Right lobe of liver (tissue), 6 donors: ENCODE measurements around the gene GRAMD4. TPM values are rescaled to one million over a fixed set of nuclear protein-coding genes. Genes with fewer than 3 reads are reported as not detected.

Experiments used
- ATAC-seq, 4 donors: fragments of 200-7000 bp; cut with Tn5 transposase; one replicate each; pipeline ENCODE4 v1.9.1; 2020; ENCODE audit warnings: mild to moderate bottlenecking in 4 of 4, moderate library complexity in 4 of 4
- DNase-seq, 3 donors: peaks; one replicate each; pipeline ENCODE4 v3.0.0-alpha.2; 2020
- H3K27ac ChIP-seq, 3 donors: fragments of 200-600 bp; one replicate each; pipeline ENCODE4 v1.8.0; 2022
- H3K27me3 ChIP-seq, 2 donors: fragments of 200-600 bp; one replicate each; pipeline ENCODE4 v1.8.0; 2022
- H3K36me3 ChIP-seq, 4 donors: fragments of 200-600 bp; sonication (generic) in 1 of 4; one replicate each; pipeline versions ENCODE4 v1.5.1 to v1.8.0; 2017 to 2022; ENCODE audit warnings: control low read depth in 1 of 4
- H3K4me1 ChIP-seq, 4 donors: fragments of 200-600 bp; sonication (generic) in 1 of 4; one replicate each; pipeline versions ENCODE4 v1.5.1 to v1.8.0; 2017 to 2022; ENCODE audit warnings: control low read depth in 1 of 4
- H3K4me3 ChIP-seq, 3 donors: fragments of 200-600 bp; one replicate each; pipeline ENCODE4 v1.8.0; 2022
- H3K9me3 ChIP-seq, 4 donors: fragments of 200-600 bp; sonication (generic) in 1 of 4; one replicate each; pipeline versions ENCODE4 v1.5.1 to v1.8.0; 2017 to 2022; ENCODE audit warnings: control low read depth in 1 of 4
- POLR2A ChIP-seq: fragments of 450-650 bp; IDR thresholded peaks from one replicate; pipeline ENCODE4 v1.6.1; 2017; ENCODE audit warnings: antibody characterized with exemption, mild to moderate bottlenecking
- WGBS: methylation state at CpG from one replicate; pipeline ENCODE4 v1.1.6; 2018; ENCODE audit warnings: low coverage, low lambda C conversion rate; ENCODE audit not compliant: insufficient coverage; ENCODE audit errors: missing lambda C conversion rate; 5-methylcytosine and 5-hydroxymethylcytosine counted together
- intact Hi-C, 2 donors: fragments of 100-400 bp; cut with DNase I; formaldehyde crosslinking; loops; one replicate each; pipeline versions ENCODE4 v1.11.2 to v1.14.1; 2022
- total RNA-seq, 6 experiments: library from RNA; depleted of rRNA in 2 of 6; stranded (reverse); fragments of >200 nt in 2 of 6; fragmentation: NEBNext Ultra II Directional in 3 of 6; extraction: Animal tissue kit (Norgen Biotek cat#: 25700) in 3 of 6; gene quantifications; one replicate each; pipeline versions ENCODE4 v1.1.0 to v1.2.4, GENCODE V29; 2016 to 2023
- TF ChIP-seq, protein P1 (sequence below), 4 donors: fragments of 200-600 bp in 3 of 4; fragments of 450-650 bp in 1 of 4; IDR thresholded peaks; one replicate each; pipeline versions ENCODE4 v1.5.1 to v1.8.0; 2016 to 2022; ENCODE audit warnings: antibody characterized with exemption in 4 of 4, mild to moderate bottlenecking in 2 of 4
- donor health status: DM: no; HTN: yes; CAD: no.
- donor health status: DM: no; HTN: no; CAD: no.
- donor health status: DM: no; HTN: no; CAD: no.
- donor health status: DM: no; HTN: yes; CAD: no.
- donor health status: DM: no; HTN: yes; CAD: no.

Gene GRAMD4
- total RNA-seq, 6 experiments from 2014 or later = 29.7 to 72.0 (median 34.8) TPM

DNA sequence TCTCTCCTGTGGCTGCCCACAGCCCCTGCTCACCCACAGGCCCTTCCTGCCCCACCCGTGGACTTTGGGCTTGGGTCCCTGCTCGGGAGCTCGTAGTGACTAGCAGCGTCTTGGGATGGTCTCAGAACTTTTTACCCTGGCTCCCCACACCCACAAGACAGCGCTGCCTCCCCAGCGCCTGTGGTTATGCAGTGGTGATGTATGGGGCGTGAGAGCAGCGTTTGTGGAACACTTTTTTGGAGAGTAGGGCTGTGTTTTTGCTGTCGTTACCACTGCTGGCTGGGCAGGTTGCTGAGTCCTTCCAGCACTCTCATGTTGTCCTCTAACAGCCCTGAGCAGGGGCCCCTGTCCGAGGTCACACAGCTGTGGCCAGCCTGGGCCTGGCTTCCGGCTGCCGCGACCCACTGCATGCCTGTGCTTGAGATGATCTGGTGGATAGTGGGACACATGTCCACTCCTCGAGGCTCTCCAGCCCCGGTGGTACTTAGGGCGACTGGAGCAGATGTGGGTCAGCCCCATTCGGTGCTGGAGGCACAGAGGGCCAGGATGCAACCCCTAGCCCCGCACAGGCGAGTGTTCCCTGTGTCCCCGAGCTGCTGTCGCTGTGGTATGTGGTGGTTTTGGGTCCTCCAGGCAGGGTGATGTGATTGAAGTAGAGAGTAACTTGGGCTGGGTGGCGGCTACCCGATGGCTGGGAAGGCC is 7.1 kb upstream of the GRAMD4 start:
- WGBS = 75% methylated on average over 7 of the region's 23 CpGs
- ATAC-seq = peak; percentile 5 to 15 (median 12)
- no peaks in the 10 kb centered on the region for H3K27me3 ChIP-seq
- no peak overlapping the region for H3K4me3 ChIP-seq
- peaks cover 0 to 13% (median 3%) of the 10 kb centered on the region in 4 donors for H3K4me1 ChIP-seq
- no peaks in the 10 kb centered on the region for H3K36me3 ChIP-seq
- H3K27ac ChIP-seq = no peak overlapping the region
- no peak for DNase-seq
- TF ChIP-seq POLR2A = no peak
- TF ChIP-seq, protein P1, sequence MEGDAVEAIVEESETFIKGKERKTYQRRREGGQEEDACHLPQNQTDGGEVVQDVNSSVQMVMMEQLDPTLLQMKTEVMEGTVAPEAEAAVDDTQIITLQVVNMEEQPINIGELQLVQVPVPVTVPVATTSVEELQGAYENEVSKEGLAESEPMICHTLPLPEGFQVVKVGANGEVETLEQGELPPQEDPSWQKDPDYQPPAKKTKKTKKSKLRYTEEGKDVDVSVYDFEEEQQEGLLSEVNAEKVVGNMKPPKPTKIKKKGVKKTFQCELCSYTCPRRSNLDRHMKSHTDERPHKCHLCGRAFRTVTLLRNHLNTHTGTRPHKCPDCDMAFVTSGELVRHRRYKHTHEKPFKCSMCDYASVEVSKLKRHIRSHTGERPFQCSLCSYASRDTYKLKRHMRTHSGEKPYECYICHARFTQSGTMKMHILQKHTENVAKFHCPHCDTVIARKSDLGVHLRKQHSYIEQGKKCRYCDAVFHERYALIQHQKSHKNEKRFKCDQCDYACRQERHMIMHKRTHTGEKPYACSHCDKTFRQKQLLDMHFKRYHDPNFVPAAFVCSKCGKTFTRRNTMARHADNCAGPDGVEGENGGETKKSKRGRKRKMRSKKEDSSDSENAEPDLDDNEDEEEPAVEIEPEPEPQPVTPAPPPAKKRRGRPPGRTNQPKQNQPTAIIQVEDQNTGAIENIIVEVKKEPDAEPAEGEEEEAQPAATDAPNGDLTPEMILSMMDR (IDR thresholded peaks at IDR 0.05) = no peak
- intact Hi-C loops = no loop called here
- H3K9me3 ChIP-seq = no peaks in the 10 kb centered on the region

DNA sequence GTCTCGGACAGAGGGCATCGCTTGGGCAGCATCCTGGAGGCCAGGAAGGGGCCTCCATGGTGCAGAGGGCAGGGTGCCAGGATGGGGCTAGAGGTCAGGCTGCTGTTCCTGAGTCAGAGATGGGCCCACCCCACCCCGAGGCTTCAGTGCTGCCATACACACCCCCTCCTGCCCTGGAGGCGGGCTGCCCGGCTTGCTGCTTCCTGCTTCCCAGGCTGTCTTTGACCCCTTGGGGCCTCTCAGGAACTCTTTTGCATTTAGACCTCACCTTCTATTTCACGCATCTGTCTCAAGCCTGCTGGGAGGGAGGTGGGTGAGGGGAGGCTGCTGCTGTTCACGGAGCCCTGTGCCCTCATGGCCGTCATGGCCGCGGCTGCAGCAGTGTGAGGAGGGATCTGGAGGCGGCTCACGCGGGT is 6.6 kb upstream of the GRAMD4 start:
- intact Hi-C loops = no loop called here
- Histone ChIP-seq H3K4me3 (no peak overlapping the region), H3K27me3 (no peaks in the 10 kb centered on the region), H3K4me1 (peaks cover 0 to 13% (median 3%) of the 10 kb centered on the region in 4 donors), H3K27ac (no peak overlapping the region), H3K36me3 (no peaks in the 10 kb centered on the region), H3K9me3 (no peaks in the 10 kb centered on the region)
- WGBS = 59% methylated on average over 7 of the region's 13 CpGs
- ATAC-seq = peak in 3 of 4 donors; percentile 5 to 29 (median 6)
- no peak for TF ChIP-seq POLR2A
- TF ChIP-seq, protein P1 (IDR thresholded peaks at IDR 0.05) = no peak
- peak in 1 of 3 donors; percentile 47 for DNase-seq

- Histone ChIP-seq H3K27ac (no peak overlapping the region), H3K9me3 (no peaks in the 10 kb centered on the region), H3K4me3 (no peak overlapping the region), H3K4me1 (peaks cover 0 to 10% (median 3%) of the 10 kb centered on the region in 4 donors), H3K27me3 (no peaks in the 10 kb centered on the region), H3K36me3 (no peaks in the 10 kb centered on the region)
- intact Hi-C loops = no loop called here
- TF ChIP-seq, protein P1 (IDR thresholded peaks at IDR 0.05) = no peak
- no peak for TF ChIP-seq POLR2A
- ATAC-seq (no peak), DNase-seq (no peak)
- 66% methylated on average over 21 of the region's 31 CpGs for WGBS
Measured at GRCh38 chr22:46614025-46614931, 5.9 kb upstream of the GRAMD4 start.

DNA sequence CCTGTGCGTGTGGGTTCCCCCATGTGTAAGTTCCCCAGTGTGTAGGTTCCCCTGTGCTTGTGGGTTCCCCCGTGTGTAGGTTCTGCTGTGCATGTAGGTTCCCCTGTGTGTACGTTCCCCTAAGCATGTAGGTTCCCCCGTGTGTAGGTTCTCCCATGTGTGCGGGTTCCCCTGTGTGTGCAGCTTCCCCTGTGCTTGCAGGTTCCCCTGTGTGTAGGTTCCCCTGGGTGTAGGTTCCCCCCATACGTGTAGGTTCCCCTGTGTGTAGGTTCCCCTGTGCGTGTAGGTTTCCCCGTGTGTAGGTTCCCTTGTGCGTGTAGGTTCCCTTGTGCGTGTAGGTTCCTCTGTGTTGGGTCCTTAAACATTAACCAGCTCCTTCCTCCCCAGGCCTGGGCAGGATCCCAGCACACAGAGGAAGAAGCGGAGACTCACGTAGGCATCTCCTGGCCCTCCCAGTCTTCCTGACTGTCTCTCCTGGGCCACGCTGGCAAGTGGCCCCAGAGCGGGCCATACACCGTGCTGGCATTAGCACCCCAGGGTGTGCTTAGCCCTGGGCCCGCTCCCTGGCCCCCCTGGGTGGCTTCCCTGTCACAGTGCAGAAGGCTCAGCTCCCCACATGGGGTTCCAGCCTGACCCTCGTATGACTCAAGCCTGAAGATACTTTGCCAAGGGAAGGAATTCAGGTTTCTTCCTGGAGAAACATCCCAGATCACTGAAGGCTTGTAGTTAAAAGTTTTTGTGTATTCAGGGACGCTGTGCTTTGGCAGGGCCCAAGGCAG is 2.8 kb upstream of the GRAMD4 start:
- DNase-seq (peak in 1 of 3 donors; percentile 46), ATAC-seq (peak; percentile 59 to 83 (median 74))
- H3K27ac ChIP-seq = peak overlapping the region in 1 of 3 donors; percentile 33
- H3K36me3 ChIP-seq = no peaks in the 10 kb centered on the region
- 51% methylated on average over 16 of the region's 18 CpGs for WGBS
- H3K27me3 ChIP-seq = no peaks in the 10 kb centered on the region
- H3K4me1 ChIP-seq = peaks cover 0 to 9% (median 3%) of the 10 kb centered on the region in 4 donors
- H3K4me3 ChIP-seq = no peak overlapping the region
- TF ChIP-seq, protein P1 (IDR thresholded peaks at IDR 0.05) = no peak
- no peak for TF ChIP-seq POLR2A
- no peaks in the 10 kb centered on the region for H3K9me3 ChIP-seq
- intact Hi-C loops = no loop called here
